Measurements from ENCODE around the gene RHCE.
"Not testable (repeated sequence)": the region's sequence is repeated elsewhere in the genome, so short reads cannot be mapped to it uniquely, and the experiment has no call there.

The RHCE gene

GRCh38 chr1:25420715-25421114 lies at the start of gene RHCE:
RHCE (minus strand) TSS chr1:25420825; CDS start chr1:25420786, 39 bp downstream.
- not testable (repeated sequence) for FAIRE-seq

GRCh38 chr1:25469177-25469576 lies 48.6 kb upstream of the RHCE start:
- FAIRE-seq: no peak

- FAIRE-seq: no peak
These were observed 47.4 kb upstream of the RHCE start for GRCh38 chr1:25468033-25468432.

- no peak for FAIRE-seq
These were observed 47.0 kb upstream of the RHCE start for GRCh38 chr1:25467616-25468015.

GRCh38 chr1:25467193-25467592 lies 46.6 kb upstream of the RHCE start:
- no peak for FAIRE-seq

- no peak for FAIRE-seq
These were observed 42.1 kb upstream of the RHCE start for GRCh38 chr1:25462732-25463131.

GRCh38 chr1:25461849-25462248 lies 41.2 kb upstream of the RHCE start:
- no peak for FAIRE-seq

- FAIRE-seq: not testable (repeated sequence)
These were observed 40.2 kb upstream of the RHCE start for GRCh38 chr1:25460816-25461215.

GRCh38 chr1:25460020-25460419 lies 39.4 kb upstream of the RHCE start:
- no peak for FAIRE-seq

GRCh38 chr1:25458541-25459298 lies 38.1 kb upstream of the RHCE start:
- no peak for FAIRE-seq

GRCh38 chr1:25456502-25456901 lies 35.9 kb upstream of the RHCE start:
- FAIRE-seq: no peak

GRCh38 chr1:25451908-25452307 lies 31.3 kb upstream of the RHCE start:
- FAIRE-seq: no peak

- FAIRE-seq: no peak
These were observed 30.3 kb upstream of the RHCE start for GRCh38 chr1:25450891-25451290.

GRCh38 chr1:25447547-25447946 lies 26.9 kb upstream of the RHCE start:
- FAIRE-seq: no peak

- no peak for FAIRE-seq
These were observed 25.4 kb upstream of the RHCE start for GRCh38 chr1:25445993-25446538.

GRCh38 chr1:25444604-25445003 lies 24.0 kb upstream of the RHCE start:
- FAIRE-seq: not testable (repeated sequence)

GRCh38 chr1:25443030-25443699 lies 22.5 kb upstream of the RHCE start:
- FAIRE-seq: no peak

- no peak for FAIRE-seq
These were observed 21.6 kb upstream of the RHCE start for GRCh38 chr1:25442178-25442577.

- no peak for FAIRE-seq
These were observed 18.7 kb upstream of the RHCE start for GRCh38 chr1:25439287-25439686.

GRCh38 chr1:25437672-25438071 lies 17.0 kb upstream of the RHCE start:
- no peak for FAIRE-seq

GRCh38 chr1:25435397-25436108 lies 14.9 kb upstream of the RHCE start:
- no peak for FAIRE-seq

- no peak for FAIRE-seq
These were observed 13.0 kb upstream of the RHCE start for GRCh38 chr1:25433389-25434186.

Data from A204.1 (cell line).